Measurements from ENCODE around the gene PRRG1.

- TF ChIP-seq, protein P1, sequence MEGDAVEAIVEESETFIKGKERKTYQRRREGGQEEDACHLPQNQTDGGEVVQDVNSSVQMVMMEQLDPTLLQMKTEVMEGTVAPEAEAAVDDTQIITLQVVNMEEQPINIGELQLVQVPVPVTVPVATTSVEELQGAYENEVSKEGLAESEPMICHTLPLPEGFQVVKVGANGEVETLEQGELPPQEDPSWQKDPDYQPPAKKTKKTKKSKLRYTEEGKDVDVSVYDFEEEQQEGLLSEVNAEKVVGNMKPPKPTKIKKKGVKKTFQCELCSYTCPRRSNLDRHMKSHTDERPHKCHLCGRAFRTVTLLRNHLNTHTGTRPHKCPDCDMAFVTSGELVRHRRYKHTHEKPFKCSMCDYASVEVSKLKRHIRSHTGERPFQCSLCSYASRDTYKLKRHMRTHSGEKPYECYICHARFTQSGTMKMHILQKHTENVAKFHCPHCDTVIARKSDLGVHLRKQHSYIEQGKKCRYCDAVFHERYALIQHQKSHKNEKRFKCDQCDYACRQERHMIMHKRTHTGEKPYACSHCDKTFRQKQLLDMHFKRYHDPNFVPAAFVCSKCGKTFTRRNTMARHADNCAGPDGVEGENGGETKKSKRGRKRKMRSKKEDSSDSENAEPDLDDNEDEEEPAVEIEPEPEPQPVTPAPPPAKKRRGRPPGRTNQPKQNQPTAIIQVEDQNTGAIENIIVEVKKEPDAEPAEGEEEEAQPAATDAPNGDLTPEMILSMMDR (IDR thresholded peaks at IDR 0.05; ENCODE audit: poor library complexity, severe bottlenecking): no peak
- TF ChIP-seq EZH2 (IDR thresholded peaks at IDR 0.05; ENCODE audit: borderline replicate concordance, insufficient read depth, low read length, poor library complexity, severe bottlenecking) (no peak), EP300 (conservative IDR thresholded peaks at IDR 0.05; ENCODE audit: poor library complexity, severe bottlenecking) (no peak), TAF1 (IDR thresholded peaks at IDR 0.05; ENCODE audit: low read depth) (no peak), MXI1 (conservative IDR thresholded peaks at IDR 0.05; ENCODE audit: poor library complexity, severe bottlenecking) (no peak), SMC3 (conservative IDR thresholded peaks at IDR 0.05; ENCODE audit: poor library complexity) (no peak), POLR2AphosphoS5 (IDR thresholded peaks at IDR 0.05) (no peak), REST (IDR thresholded peaks at IDR 0.05; ENCODE audit: borderline replicate concordance) (no peak)
Measured at GRCh38 chrX:37488323-37488722, 139.2 kb downstream of the PRRG1 start.

Data from neural cell (in vitro differentiated cells).